GM18498 (cell line): ENCODE results near the gene THSD4.
A peak's percentile ranks its signal among the peaks of the same experiment; 100 is the strongest.

Experiments used
- ATAC-seq: cut with Tn5 transposase; IDR thresholded peaks from one replicate; pipeline ENCODE4 v1.9.1; 2021; ENCODE audit warnings: mild to moderate bottlenecking, moderate library complexity; ENCODE audit not compliant: unreplicated experiment

The THSD4 gene

GRCh38 chr15:71469413-71469812, 354.1 kb downstream of the THSD4 start:
- no peak for ATAC-seq

- ATAC-seq, result peak; percentile 58
Measured at GRCh38 chr15:71471347-71471746, 356.1 kb downstream of the THSD4 start.

GRCh38 chr15:71472566-71472965, 357.3 kb downstream of the THSD4 start:
- no peak for ATAC-seq

GRCh38 chr15:71473751-71474150, 358.5 kb downstream of the THSD4 start:
- no peak for ATAC-seq

- no peak for ATAC-seq
Measured at GRCh38 chr15:71476823-71477222, 361.6 kb downstream of the THSD4 start.

- ATAC-seq, result no peak
Measured at GRCh38 chr15:71480556-71480955, 365.3 kb downstream of the THSD4 start.

- ATAC-seq, result no peak
Measured at GRCh38 chr15:71484080-71484479, 368.8 kb downstream of the THSD4 start.

GRCh38 chr15:71485094-71485693, 369.9 kb downstream of the THSD4 start:
- ATAC-seq, result no peak

- ATAC-seq, result no peak
Measured at GRCh38 chr15:71489570-71489969, 374.3 kb downstream of the THSD4 start.

- no peak for ATAC-seq
Measured at GRCh38 chr15:71493526-71493925, 378.3 kb downstream of the THSD4 start.

GRCh38 chr15:71494563-71495397, 379.5 kb downstream of the THSD4 start:
- ATAC-seq, result no peak

- ATAC-seq, result no peak
Measured at GRCh38 chr15:71495398-71495780, 380.1 kb downstream of the THSD4 start.

GRCh38 chr15:71496336-71496955, 381.2 kb downstream of the THSD4 start:
- ATAC-seq, result no peak

- no peak for ATAC-seq
Measured at GRCh38 chr15:71501344-71502076, 386.2 kb downstream of the THSD4 start.

- no peak for ATAC-seq
Measured at GRCh38 chr15:71502077-71502432, 386.8 kb downstream of the THSD4 start.

- ATAC-seq, result no peak
Measured at GRCh38 chr15:71505962-71506361, 390.7 kb downstream of the THSD4 start.

- no peak for ATAC-seq
Measured at GRCh38 chr15:71506946-71507345, 391.7 kb downstream of the THSD4 start.

- ATAC-seq, result no peak
Measured at GRCh38 chr15:71508081-71508682, 392.9 kb downstream of the THSD4 start.

- ATAC-seq, result no peak
Measured at GRCh38 chr15:71509139-71509538, 393.9 kb downstream of the THSD4 start.

- ATAC-seq, result no peak
Measured at GRCh38 chr15:71510763-71511162, 395.5 kb downstream of the THSD4 start.
